Measurements from ENCODE around the gene ITGA6. TPM values are rescaled to one million over a fixed set of nuclear protein-coding genes. Genes with fewer than 3 reads are reported as not detected.

Gene ITGA6
- total RNA-seq, 2 experiments from 2014 or later = 46.7 to 47.2 TPM

- CTCF ChIA-PET = interaction anchor here (0.8 kb wide), 1 partner anchor 17 kb away, joined by 3 read pairs; no protein-coding TSS in a partner anchor
- H3K27ac Mint-ChIP-seq = peak overlapping the region; percentile 82
- DNase-seq = no peak
- no peaks in the 10 kb centered on the region for H3K9me3 Mint-ChIP-seq
- peaks cover 62% of the 10 kb centered on the region for H3K4me1 Mint-ChIP-seq
- POLR2A ChIA-PET = no interaction called here
- peaks cover 42% of the 10 kb centered on the region for H3K36me3 Mint-ChIP-seq (ENCODE audit: low read depth)
- H3K4me3 Mint-ChIP-seq = peak overlapping the region; percentile 83
- H3K27me3 Mint-ChIP-seq = peaks cover 28% of the 10 kb centered on the region
Measured at GRCh38 chr2:172554352-172555271, 127.2 kb downstream of the ITGA6 start.

GRCh38 chr2:172555272-172555521, 127.8 kb downstream of the ITGA6 start:
- DNase-seq = no peak
- Mint-ChIP-seq H3K4me1 (peaks cover 56% of the 10 kb centered on the region), H3K36me3 (ENCODE audit: low read depth) (peaks cover 38% of the 10 kb centered on the region), H3K27ac (peak overlapping the region; percentile 93), H3K27me3 (peaks cover 28% of the 10 kb centered on the region), H3K4me3 (peak overlapping the region; percentile 83), H3K9me3 (no peaks in the 10 kb centered on the region)
- CTCF ChIA-PET = no interaction called here
- POLR2A ChIA-PET = no interaction called here

Other genes with a start within 250 kb of the ITGA6 start
- gene PDK1, start 128.5 kb downstream of the ITGA6 start, total RNA-seq = 10 to 100 TPM; 36.1 to 49.1 TPM

Measured in activated CD4-positive, alpha-beta T cell treated with anti-CD3 and anti-CD28 coated beads, Interleukin-2, amount 10 ng/mL, durations not matched to agents 7 days and 5 days (primary cell).